NCI-H2107 treated with DMSO at 0.1 percent for 48 hours (cell line): Measurements from ENCODE around the gene NINL.
"Not testable (repeated sequence)": the region's sequence is repeated elsewhere in the genome, so short reads cannot be mapped to it uniquely, and the experiment has no call there.

Experiments used
- DNase-seq: peaks from one replicate; lab custom pipeline; 2025; ENCODE audit not compliant: unreplicated experiment; lab: John Stamatoyannopoulos, UW

Gene NINL

DNA sequence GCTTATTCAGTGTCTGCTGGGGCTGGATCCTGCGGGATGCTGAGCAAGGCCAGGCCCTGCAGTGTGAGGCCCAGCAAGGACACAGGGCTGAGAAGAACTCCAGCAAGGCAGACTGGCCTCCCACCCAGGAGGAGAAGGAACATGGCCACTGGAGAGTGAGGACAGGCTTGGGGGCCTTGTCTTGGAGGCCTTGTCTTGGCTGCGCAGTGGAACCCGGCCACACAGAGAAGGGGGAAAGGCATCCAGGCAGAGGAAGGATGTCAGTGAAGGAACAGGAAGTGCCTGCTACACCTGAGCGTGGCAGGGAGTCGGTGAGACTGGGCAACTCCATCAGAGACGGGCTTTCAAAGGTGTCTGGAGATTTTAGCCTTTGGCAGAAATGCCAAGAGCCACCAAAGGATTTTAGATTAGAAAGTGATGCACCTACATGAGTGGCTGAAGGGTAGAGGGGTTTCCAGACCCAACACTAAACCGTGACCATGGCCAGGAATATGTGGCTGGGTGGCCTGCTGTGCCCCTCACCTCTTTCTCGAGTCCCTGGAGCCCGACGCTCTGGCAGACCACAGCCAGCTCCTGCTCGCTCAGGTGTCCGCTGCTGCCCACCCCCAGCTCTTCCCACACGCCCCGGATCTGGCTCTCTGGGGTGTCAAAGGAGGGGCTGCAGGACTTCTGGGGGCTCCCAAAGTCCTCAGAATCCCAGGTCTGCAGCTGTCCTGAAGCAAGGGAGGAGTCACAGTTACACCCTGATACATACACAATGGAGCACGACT is 80.8 kb downstream of the NINL start:
- no peak for DNase-seq

DNA sequence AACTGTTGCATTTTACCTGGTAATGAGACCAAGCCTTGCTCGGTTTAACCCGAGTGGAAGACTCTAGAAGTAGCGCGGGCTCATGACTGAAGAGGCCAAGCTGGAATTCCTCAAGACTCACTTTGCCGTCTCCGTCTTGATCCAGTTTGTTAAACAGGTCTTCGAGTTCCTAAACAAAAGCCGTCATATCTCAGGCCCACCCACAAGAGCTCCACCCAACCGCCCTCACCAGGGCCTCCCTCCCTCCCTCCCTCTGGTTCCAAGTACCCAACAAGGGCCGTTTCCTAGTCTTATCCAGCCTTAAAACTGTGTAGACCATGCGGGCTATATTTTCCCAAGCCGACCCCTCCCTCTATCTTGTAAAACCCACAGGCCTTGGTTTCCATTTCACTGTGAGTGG is 81.4 kb downstream of the NINL start:
- DNase-seq, result no peak

DNA sequence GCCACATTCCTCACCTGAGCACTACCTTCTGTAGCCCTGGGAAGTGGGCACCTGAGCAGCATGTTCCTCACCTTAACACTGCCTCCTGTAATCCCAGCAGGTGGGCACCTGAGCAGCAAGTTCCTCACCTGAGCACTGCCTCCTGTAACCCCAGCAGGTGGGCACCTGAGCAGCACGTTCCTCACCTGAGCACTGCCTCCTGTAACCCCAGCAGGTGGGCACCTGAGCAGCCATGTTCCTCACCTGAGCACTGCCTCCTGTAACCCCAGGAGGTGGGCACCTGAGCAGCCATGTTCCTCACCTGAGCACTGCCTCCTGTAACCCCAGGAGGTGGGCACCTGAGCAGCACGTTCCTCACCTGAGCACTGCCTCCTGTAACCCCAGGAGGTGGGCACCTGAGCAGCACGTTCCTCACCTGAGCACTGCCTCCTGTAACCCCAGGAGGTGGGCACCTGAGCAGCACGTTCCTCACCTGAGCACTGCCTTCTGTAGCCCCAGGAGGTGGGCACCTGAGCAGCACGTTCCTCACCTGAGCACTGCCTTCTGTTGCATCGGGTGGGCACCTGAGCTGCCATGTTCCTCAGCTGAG is 82.2 kb downstream of the NINL start:
- DNase-seq, result not testable (repeated sequence)

DNA sequence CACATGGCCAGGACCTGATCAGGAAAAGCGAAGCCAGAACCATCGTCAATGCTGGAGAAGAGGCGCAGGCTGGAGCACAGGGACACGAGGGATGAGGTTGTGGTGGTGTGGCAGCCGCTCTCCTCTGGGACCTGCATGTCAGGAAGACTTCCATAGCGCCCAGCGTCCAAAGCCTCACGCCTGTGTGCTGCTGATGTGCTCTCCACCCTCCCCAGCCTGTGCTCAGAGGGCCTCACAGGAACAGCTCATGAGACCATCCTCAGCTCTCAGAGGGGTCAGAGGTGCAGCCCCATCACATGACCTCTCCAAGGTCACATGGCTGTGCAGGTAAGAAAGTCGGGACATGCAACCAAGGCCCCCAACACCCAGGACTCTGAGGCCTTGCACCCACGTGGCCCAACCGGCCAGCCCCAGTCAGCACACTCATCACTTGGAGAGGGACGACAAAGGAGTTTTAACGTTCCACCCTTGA is 84.4 kb downstream of the NINL start:
- no peak for DNase-seq

DNA sequence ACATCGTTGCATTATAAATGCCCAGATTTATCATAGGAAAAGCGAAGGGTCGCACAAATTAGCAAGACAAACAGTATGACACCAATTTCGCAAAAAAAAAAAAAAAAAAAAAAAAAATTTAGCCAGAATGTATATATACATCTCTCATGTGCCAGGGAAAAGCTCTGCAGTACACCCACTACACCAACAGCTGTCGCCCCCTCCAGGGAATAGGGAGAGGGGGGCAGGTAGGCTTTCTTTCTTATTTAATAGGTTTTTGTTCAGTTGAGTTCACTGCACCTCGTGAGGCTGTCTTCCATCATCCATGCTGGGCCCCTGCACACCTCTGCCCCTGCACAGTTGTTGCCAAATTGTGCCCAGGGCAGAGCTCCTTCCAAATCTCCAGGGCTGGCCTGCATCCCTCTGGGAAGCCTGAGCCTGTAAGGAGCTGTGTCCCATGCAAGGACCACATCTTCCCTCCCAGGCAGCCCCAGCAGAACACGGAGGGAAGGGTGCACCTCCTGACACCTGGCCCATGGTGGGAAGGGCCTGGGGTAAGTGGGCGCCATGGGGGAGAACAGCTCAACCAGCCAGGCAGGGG is 85.4 kb downstream of the NINL start:
- no peak for DNase-seq

DNA sequence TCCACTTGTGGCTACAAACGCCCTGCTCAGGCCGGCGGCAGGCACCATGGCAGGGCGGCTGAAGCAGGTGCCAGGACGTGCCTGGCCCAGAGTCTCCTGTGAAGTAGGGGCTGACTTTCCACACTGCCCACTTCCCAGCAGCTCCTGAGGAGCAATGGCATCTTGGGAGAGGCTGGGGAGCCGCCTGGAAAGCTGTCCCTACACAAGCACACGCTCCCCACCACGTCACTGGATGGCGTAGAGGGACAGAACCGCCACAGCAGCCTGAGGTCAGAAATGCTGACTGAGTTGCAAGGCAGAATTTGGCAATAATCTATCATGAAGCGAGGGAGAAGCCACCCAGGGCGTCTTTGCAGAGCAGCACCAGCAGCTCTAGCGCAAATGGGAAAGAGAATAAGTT is 86.3 kb downstream of the NINL start:
- no peak for DNase-seq

DNA sequence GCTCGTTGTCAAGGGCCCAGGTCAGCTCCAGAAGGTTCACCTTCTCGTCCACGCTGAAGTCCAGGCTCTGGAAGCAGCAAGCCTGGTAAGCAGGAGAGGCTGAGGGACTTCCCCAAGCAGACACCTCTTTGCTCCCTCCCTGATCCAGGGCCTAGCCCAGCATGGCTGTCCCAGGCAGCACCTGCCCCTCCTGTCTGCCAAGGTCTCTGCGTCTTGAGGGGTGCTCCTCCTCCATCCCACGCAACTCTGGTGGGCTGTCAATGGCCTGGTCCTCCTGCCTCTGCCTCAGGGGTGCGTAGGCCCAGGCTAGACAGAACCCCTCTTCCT is 87.1 kb downstream of the NINL start:
- DNase-seq, result no peak

DNA sequence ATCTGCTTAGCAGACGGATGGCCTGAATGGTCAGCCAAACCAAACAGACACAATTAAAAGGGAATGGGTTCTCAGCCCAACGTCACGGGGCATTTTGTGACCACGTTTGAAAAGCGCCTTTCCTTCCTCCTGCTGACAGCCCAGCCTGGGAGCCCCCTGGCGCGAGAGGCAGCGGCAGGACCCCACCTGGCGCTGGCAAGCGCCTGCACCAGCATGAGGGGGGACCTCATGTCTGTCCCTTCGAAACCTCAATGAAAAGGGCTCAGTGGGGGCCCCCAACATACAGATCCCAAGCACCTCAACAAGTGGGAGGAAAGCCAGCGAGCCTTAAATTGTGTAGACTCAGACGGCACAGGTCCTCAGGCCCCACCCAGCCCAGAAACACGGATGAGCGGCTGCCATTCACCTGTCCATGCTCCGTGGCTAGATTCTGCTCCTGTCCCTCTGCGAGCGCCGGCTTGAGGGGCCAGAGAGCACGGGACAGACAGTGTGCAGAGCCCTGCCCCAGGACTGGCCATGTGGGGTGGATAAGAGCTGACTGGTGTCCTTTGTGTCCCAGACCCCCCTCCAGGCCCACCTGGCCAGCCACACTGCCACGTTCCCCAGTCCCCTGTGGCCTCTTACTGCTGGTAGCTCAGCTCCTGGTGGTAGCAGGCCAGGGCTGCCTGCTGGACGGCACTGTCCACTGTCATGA is 87.6 kb downstream of the NINL start:
- no peak for DNase-seq

DNA sequence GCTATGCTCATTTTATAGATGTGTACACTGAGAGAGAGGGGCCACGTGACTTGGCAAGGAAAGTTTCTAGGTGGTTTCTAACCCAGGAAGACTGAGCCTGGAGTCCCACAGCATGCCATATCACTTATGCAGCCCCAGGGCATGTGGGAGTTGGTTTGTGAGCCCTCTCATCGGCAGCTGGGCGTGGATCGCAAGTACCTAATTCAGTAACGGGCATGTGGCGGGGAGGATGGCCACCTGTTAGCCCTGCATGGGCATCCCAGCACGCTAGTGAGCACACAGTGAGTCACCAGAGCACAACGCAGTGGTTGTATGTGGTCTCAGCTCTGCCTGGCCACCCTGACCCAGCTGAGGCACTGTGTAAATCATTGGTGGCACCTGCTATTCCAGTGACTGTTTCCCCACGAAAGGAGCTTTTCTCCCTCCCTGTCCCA is 88.3 kb downstream of the NINL start:
- no peak for DNase-seq

DNA sequence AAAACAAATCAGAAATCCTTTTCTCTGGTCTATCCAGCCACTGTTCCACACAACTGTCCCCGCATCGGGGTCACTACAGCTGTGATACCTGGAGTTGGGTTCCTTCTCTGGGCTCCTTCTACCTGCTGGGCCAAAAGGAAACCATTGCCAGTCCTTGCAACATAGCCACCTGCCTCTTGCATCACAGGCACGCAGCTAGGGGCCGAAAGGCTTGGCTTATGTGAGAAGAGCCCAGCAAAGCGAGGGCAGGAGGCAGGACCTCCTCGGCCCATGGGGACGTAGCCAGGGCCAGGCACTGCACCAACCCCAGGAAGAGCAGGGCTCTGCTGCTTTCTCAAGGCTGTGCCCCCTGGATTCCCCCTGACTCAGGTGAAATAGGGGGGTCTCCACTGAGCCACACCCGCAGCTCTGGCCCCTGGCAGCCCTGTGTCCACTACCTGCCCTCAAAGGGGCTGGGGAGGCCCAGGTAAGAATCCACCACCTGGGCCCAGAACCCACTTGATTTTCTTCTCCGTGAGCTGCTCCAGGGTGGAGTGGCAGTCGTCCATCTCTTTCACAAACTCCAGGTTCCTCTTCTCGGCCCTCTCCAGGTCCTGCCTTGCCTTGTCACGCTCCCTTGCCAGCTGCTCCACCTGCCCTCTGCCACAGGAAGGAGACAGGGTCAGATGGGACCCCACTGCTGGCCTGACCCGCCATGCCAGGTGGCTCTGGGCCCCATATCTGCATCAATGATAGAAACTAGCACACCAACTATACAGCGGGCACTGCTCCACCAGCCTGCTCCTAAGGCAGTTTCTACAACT is 89.0 kb downstream of the NINL start:
- no peak for DNase-seq

DNA sequence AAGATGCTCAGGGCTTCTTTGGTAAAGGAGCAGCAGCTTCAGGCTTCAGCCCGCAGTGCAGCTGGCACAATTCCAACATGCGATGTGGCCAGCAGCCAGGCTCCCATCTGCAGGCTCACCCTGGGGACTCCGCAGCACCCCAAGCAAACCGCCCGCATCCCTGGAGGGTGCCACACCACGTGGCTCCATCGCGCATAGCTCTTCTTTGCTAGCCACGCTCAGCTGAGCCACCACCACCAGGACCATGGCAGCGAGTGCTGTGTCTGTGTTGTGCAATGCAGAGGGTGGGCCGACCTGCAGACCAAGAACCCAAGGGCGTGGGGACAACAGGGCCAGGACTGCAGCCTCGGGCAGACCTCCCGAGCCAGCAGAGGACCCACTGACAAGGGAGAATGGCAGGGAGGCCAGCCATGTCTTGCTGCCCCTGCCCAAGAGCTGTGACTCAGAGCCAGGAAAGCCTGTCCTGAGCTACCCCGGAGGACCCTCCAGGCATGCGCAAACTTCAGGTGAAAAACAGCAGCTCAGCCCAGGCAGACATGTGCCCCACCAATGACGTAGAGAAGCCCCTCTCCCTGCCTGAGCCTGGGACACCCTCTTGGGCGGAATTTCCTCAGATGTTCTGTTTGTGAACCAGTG is 90.0 kb downstream of the NINL start:
- DNase-seq, result peak; percentile 7

DNA sequence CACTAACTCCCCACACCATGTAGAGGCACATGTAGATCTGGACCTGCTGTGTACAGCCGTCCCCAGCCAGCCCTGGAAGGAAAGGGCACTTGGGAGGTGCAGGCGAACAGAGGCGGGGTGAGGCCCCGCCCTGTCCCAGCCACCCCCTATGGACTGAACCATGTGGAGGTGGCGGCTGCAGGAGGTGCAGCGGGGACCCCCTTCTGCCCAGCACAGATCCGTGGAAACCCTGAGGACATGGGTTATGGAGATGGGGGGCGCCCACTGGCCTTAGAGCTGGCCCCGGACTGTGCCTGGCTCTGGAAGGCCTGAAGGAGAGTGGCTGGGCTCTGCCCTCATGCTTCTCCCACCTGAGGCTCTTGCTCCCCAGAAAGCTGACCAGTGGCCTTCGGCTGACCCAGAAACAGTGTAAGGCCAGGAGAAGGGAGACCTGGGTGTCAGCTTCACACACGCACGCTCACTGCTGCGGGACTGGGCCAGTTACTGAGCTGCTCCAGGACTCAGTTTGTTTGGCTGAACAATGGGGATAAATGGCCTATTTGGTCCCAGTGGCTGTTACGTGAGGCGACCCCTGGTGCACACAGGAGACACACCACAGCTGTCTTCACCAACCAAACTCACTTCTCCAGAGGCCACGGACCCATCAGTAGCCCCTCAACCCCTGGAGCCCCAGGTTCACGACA is 90.7 kb downstream of the NINL start:
- no peak for DNase-seq

DNA sequence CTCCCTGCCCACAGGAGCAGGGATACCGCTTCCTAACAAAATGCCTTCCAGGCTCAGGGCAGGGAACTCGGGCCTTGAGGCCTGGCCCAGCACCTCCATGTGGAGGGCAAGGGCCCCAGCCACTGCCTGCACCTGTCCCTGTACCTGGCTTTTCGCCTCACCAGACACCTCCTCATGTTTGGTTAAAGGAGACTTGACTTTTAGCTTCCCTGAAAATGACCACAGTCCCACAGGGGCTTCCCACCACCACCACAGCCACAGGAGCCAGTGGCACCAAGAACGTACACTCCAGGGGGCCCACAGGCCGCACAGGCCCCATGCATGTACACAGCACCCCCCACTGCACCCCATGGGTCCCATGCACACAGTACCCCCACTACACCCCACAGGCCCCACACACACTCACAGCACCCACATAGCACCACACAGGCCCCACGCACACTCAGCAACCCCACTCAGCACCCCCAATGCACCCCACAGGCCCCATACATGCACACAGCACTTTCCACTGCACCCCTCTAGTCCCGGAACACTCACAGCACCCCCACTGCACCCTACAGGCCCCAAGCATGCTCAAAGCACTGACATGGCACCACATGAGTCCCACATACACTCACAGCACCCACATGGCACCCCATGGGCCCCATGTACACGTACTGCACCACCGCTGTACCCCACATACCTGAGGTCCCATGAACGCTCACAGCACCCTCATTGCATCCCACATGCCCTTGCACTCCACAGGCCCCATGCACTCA is 91.4 kb downstream of the NINL start:
- no peak for DNase-seq

DNA sequence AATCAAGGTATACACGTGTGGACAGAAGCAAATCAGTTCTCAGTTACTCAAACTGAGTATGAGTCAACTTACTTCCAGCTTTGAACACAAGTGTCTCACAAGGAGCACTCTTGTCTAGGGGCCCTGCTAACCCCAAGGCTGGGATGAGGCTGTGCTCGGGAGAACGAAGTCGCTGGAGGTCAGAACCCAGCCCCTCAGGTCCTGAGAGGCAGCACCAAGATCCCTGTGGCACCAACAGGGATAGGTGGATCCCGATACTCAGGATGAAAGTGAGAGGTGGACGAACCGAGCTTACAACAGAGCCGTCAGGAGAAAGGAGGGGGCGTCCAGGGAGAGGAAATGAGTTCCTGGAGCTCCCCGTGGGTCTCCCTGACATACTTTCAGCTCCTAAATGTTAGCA is 92.2 kb downstream of the NINL start:
- DNase-seq, result no peak

DNA sequence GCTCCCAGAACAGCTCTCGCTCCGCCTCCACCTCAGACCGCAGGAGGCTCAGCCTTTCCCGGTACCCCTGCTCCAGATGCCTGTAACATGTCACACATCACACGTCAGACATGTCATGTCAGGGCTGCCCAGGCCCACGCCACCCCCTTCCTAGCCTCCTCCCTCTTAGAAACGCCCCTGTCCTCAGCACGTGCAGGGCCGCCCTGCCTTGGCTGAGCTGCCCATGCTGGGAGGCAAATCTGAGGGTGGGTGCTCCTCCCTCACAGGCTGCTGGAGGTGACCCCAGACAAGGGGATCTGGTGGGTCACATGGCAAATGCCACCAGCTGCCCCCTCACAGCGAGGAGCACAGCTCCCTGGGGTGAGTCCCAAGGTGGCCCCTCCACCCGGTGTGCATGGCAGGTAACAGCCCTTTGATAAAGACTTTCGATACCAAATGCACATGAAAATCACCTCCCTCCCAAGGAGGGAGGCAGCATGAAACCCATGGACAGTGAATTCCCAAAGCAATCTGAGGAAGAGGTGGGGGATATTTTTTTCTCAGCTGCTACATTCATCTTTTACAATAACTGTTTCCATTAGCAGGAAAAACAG is 93.8 kb downstream of the NINL start:
- DNase-seq, result no peak

DNA sequence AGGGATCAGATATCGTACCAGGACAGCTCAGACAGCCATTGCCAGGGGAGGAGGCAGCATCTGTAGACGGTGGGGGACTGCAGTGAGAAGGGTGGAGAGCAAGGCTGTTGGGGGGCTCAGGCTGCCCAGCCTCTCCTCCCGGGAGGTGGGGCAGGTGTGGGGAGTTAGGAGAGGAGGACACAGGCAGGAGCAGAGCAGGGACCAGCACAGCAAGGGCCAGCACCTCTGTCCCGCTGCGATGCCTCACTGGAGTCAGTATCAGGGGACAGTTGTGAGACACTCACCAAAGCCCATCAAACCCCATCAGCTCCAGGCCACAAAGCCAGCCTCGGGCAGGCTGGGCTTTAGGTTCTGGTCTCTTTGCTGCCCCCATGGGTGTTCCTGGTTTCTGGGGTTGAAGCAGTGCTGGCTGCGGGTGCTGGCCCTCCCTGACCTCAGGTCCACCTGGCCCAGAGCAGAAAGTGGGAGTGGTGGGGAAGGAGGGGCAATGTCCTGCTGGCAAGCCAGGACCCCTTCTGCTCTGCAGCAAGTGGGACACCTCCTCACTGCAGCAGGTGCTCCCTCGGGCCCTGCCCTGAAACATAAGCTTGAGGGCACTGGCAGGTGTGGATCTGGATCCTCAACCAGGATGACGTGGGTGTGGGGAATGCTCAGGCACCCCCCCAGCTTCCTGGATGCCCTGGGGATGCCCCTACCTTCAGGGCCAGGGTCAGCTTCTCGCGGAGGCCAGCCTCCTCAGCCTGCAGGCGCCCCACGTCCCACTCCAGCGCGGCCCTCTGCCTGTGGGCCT is 94.5 kb downstream of the NINL start:
- DNase-seq, result no peak

DNA sequence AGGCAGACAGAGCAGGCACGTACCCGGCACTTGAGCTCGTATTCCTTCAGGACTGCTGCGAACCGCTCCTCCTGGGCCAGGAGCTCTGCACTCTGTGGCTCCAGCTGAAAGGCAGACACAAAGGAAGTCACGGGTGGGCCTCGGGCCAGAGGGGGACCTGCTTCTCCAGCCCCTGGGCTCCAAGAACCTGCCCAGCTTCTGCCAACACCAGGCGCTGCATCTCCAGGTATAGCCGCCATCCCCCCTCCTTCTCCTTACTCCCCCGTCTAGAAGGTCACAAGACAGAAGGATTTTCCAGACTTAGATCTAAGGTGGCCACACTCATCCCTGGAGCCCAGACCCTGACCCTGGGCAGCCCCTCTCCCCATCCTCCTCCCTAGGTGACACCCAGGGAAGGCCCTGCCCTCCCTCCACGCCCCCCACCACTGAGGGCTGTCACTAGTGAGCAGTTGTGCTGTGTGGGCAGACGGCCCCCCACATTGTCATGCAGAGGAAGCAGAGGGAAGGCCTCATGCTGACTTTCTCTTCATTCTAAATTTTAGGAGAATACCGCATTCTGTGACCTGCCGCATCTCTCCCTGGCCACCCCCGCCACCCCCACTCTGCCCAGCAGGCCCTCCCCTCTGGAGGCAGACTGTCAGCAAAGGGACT is 96.0 kb downstream of the NINL start:
- DNase-seq, result no peak

DNA sequence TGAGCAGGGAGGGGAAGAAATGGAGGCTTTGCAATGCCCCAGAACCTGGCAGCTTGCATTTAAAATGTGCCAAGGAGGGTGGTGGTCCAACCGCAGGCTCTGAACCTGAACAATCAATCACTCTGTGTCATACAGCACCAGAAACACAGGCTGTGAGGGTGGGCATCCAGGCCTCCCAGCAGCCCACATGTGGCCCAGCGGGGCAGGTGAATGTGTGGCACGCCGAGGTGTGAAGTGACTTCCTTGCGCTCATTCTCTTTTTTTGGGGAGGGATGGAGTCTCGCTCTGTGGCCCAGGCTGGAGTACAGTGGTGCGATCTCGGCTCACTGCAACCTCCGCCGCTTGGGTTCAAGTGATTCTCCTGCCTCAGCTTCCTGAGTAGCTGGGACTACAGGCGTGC is 97.4 kb downstream of the NINL start:
- DNase-seq, result no peak
